Gastrocnemius medialis (tissue), 4 donors: Measurements from ENCODE around the gene CCDC171. TPM values are rescaled to one million over a fixed set of nuclear protein-coding genes. Genes with fewer than 3 reads are reported as not detected.
"Not testable (repeated sequence)": the region's sequence is repeated elsewhere in the genome, so short reads cannot be mapped to it uniquely, and the experiment has no call there.

ENCODE experiments used
- ATAC-seq, 2 donors: fragments of 150-250 bp; one replicate each; pipeline ENCODE4 v1.9.1; 2016
- DNase-seq, 2 donors: peaks; one replicate each; pipeline ENCODE4 v3.0.0-alpha.2; 2019
- H3K27ac ChIP-seq, 4 donors: fragments of 200-600 bp; sonication (generic); 1 replicate in 1 of 4; 2 replicates in 3 of 4; pipeline ENCODE4 v1.5.1; 2016 to 2018; ENCODE audit warnings: mild to moderate bottlenecking in 2 of 4, moderate library complexity in 1 of 4
- H3K27me3 ChIP-seq, 3 donors: fragments of 200-600 bp; sonication (generic) in 2 of 3; 1 replicate in 1 of 3; 2 replicates in 2 of 3; pipeline versions ENCODE4 v1.5.1 to v1.6.0; 2016 to 2019; ENCODE audit warnings: mild to moderate bottlenecking in 1 of 3, moderate library complexity in 1 of 3
- H3K36me3 ChIP-seq, 2 donors: fragments of 200-600 bp; sonication (generic) in 1 of 2; one replicate each; pipeline ENCODE4 v1.5.1; 2017 to 2018
- H3K4me1 ChIP-seq, 2 donors: fragments of 200-600 bp; sonication (generic) in 1 of 2; one replicate each; pipeline ENCODE4 v1.5.1; 2016 to 2017; ENCODE audit warnings: mild to moderate bottlenecking in 2 of 2
- H3K4me3 ChIP-seq, 4 donors: fragments of 200-600 bp; sonication (generic) in 3 of 4; 1 replicate in 1 of 4; 2 replicates in 3 of 4; pipeline ENCODE4 v1.5.1; 2016 to 2019; ENCODE audit warnings: mild to moderate bottlenecking in 2 of 4
- H3K9me3 ChIP-seq, 3 donors: fragments of 200-600 bp; sonication (generic) in 2 of 3; 1 replicate in 1 of 3; 2 replicates in 2 of 3; pipeline ENCODE4 v1.5.1; 2016 to 2019
- CTCF ChIP-seq, 5 experiments: fragments of 450-650 bp in 3 of 5; fragments of 200-600 bp in 2 of 5; sonication (generic) in 2 of 5; IDR thresholded peaks in 4 of 5; conservative IDR thresholded peaks in 1 of 5; 1 replicate in 4 of 5; 2 replicates in 1 of 5; pipeline ENCODE4 v1.5.1; 2016 to 2019; ENCODE audit warnings: antibody characterized with exemption in 5 of 5, mild to moderate bottlenecking in 3 of 5, moderate library complexity in 3 of 5
- POLR2A ChIP-seq, 2 donors: fragments of 450-650 bp; IDR thresholded peaks; one replicate each; pipeline ENCODE4 v1.6.1; 2017; ENCODE audit warnings: antibody characterized with exemption in 2 of 2, mild to moderate bottlenecking in 2 of 2, moderate library complexity in 2 of 2
- in situ Hi-C, 4 donors: fragments of 200-750 bp; cut with MboI; loops; one replicate each; pipeline versions ENCODE4 v1.15.0 to v1.8.0; 2017; ENCODE audit warnings: low sequenced_read_pairs in 4 of 4
- intact Hi-C: fragments of 100-400 bp; cut with DNase I; formaldehyde crosslinking; loops from one replicate; pipeline ENCODE4 v1.15.1; 2023; ENCODE audit warnings: low total_unique reads
- total RNA-seq, 4 donors: library from RNA; depleted of rRNA; stranded (reverse); fragments of >200 nt; gene quantifications; one replicate each; pipeline versions ENCODE4 v1.1.0 to v1.2.3, GENCODE V29; 2016

CCDC171 gene
- total RNA-seq, 4 donors from 2014 or later: 0.61 to 1.7 (median 1.3) TPM

- in situ Hi-C loops (no loop called here), intact Hi-C loops (no loop called here)
- Histone ChIP-seq H3K27ac (no peak overlapping the region), H3K4me3 (no peak overlapping the region), H3K27me3 (no peaks in the 10 kb centered on the region), H3K36me3 (no peaks in the 10 kb centered on the region), H3K9me3 (no peaks in the 10 kb centered on the region), H3K4me1 (no peaks in the 10 kb centered on the region)
- ATAC-seq (no peak), DNase-seq (no peak)
- TF ChIP-seq CTCF (IDR thresholded peaks at IDR 0.05 in 4 of 5, conservative IDR thresholded peaks at IDR 0.05 in 1 of 5) (no peak), POLR2A (IDR thresholded peaks at IDR 0.05) (no peak)
Observed at GRCh38 chr9:15525958-15526357, 26.9 kb upstream of the CCDC171 start.

GRCh38 chr9:15527035-15527434 lies 25.8 kb upstream of the CCDC171 start:
- intact Hi-C loops, H3K27me3 ChIP-seq, in situ Hi-C loops, H3K36me3 ChIP-seq, H3K4me1 ChIP-seq, H3K9me3 ChIP-seq, ATAC-seq, H3K27ac ChIP-seq, DNase-seq, H3K4me3 ChIP-seq: not testable (repeated sequence)

DNA sequence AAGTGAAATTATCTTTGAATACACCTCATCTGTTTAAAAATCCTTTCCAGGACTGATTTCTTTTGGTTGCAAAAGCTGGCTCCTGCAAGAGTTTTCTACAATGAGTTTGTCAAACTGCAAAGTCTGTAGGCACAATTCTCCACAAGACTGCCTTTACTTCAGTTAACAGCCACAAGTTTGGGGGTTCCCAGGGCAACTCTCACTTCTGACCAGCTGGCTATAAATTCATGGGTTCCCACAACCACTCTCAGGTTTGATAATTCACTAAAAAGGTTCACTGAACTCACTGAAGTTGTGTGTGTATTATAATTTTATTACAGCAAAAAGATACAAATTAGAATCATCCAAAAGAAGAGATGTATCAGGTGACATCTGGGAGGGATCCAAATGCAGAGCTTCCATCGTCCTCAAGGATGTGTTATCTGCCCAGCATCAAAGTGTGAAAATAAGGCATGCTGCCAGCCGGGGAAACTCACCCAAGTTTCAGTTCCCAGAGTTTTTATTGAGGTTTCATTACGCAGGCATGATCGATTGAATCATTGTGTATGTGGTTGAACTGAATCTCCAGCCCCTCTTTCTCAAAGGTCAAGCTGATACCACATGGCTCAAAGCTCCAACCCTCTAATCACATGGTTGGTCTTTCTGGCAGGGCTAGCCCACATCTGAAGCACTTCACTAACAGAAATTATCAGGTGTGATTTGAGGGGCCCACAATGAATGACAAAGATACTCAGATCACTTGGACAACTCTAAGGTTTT lies 23.1 kb upstream of the CCDC171 start:
- Histone ChIP-seq H3K27me3 (no peaks in the 10 kb centered on the region), H3K4me3 (no peak overlapping the region), H3K36me3 (no peaks in the 10 kb centered on the region), H3K4me1 (no peaks in the 10 kb centered on the region), H3K27ac (no peak overlapping the region), H3K9me3 (no peaks in the 10 kb centered on the region)
- in situ Hi-C loops (no loop called here), intact Hi-C loops (no loop called here)
- ATAC-seq: no peak
- TF ChIP-seq POLR2A (IDR thresholded peaks at IDR 0.05): no peak
- no peak for TF ChIP-seq CTCF (IDR thresholded peaks at IDR 0.05 in 4 of 5, conservative IDR thresholded peaks at IDR 0.05 in 1 of 5)
- no peak for DNase-seq

DNA sequence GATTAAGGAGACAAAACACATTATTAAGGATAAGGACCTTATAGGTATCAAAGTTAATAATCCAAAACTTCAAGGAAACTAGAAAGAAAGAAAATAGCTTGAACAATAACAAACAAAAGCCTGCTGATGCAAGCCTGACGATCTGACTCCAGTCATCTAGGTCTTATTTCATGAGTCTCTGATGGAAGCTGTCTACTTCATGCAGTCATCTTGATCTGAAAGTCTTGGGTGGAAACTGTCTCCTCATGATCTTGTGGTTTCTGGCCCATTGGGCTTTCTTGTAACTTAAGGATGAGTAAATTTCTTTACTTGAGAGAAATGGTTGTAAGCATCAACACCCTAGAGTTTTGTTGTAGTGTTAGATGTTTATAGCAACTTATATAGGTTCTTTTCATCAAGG lies 21.5 kb upstream of the CCDC171 start:
- intact Hi-C loops (no loop called here), in situ Hi-C loops (no loop called here)
- TF ChIP-seq POLR2A (IDR thresholded peaks at IDR 0.05) (no peak), CTCF (IDR thresholded peaks at IDR 0.05 in 4 of 5, conservative IDR thresholded peaks at IDR 0.05 in 1 of 5) (no peak)
- no peaks in the 10 kb centered on the region for H3K4me1 ChIP-seq
- no peak overlapping the region for H3K27ac ChIP-seq
- no peaks in the 10 kb centered on the region for H3K36me3 ChIP-seq
- no peak for ATAC-seq
- no peaks in the 10 kb centered on the region for H3K27me3 ChIP-seq
- no peak for DNase-seq
- H3K4me3 ChIP-seq: no peak overlapping the region
- no peaks in the 10 kb centered on the region for H3K9me3 ChIP-seq

DNA sequence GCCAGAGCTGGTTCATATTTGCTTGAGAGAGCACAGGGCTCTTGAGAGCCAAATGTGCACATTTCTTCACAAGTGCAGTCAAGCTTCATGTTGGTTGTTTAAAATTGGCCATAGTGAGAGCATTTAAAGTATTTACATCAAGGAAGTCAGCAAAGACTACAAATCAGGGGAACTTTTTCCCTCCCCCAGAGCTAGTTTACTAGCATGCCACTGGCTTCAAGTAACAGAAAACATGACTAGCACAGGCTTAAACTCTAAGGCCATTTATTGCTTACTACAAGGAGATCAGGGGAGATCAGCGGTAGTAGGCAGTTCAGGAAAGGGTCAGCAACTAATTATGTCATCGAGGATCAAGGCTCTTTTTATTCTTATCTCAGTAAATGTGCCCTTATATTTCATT lies 11.0 kb upstream of the CCDC171 start:
- intact Hi-C loops: no loop called here
- H3K4me1 ChIP-seq: no peaks in the 10 kb centered on the region

More for the DNA sequence above, 11.0 kb upstream of the CCDC171 start:
- no peak for ATAC-seq
- H3K27ac ChIP-seq: no peak overlapping the region
- H3K4me3 ChIP-seq: no peak overlapping the region
- in situ Hi-C loops: no loop called here
- H3K9me3 ChIP-seq: no peaks in the 10 kb centered on the region
- TF ChIP-seq POLR2A (IDR thresholded peaks at IDR 0.05) (no peak), CTCF (IDR thresholded peaks at IDR 0.05 in 4 of 5, conservative IDR thresholded peaks at IDR 0.05 in 1 of 5) (no peak)
- H3K36me3 ChIP-seq: no peaks in the 10 kb centered on the region
- H3K27me3 ChIP-seq: no peaks in the 10 kb centered on the region
- DNase-seq: no peak
